Upper lobe of left lung (tissue), 4 donors: ENCODE data around the gene C11orf58.

Experiments
- EP300 ChIP-seq, 4 donors: sonication (generic); formaldehyde crosslinking; IDR thresholded peaks; one replicate each; pipeline ENCODE4 v1.5.1; 2017; ENCODE audit warnings: antibody characterized with exemption in 4 of 4, control low read depth in 2 of 4
- POLR2A ChIP-seq, 4 donors: fragments of 450-650 bp; IDR thresholded peaks; one replicate each; pipeline ENCODE4 v1.5.1; 2016 to 2017; ENCODE audit warnings: antibody characterized with exemption in 4 of 4, mild to moderate bottlenecking in 2 of 4
- POLR2AphosphoS5 ChIP-seq, 2 donors: sonication (generic); formaldehyde crosslinking; IDR thresholded peaks; one replicate each; pipeline ENCODE4 v1.5.1; 2017; ENCODE audit warnings: antibody characterized with exemption in 2 of 2
- TF ChIP-seq, protein P1 (sequence below), 6 experiments: fragments of 450-650 bp in 4 of 6; fragments of 200-600 bp in 2 of 6; sonication (generic) in 2 of 6; IDR thresholded peaks; one replicate each; pipeline ENCODE4 v1.5.1; 2016 to 2019; ENCODE audit warnings: antibody characterized with exemption in 6 of 6

DNA sequence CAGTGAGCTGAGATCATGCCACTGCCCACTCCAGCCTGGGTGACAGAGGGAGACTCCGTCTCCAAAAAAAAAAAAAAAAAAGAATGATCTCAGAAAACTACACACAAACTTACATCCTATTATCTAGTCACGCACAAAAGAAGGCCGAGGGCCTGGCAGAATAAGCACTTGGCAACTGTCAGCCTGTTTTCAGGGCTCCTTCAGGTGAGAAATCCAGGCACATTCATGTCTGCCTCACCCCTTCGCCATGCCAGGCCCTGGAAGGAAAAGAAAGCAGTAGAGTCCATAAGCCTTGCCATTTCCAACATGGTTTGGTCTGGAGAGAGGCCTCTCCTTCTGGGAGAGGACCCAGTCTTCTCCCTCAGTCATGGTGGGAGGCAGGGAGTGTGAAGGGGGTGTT is 30.9 kb downstream of the C11orf58 start:
- no peak for TF ChIP-seq EP300 (IDR thresholded peaks at IDR 0.05)
- TF ChIP-seq POLR2A (IDR thresholded peaks at IDR 0.05), result no peak
- no peak for TF ChIP-seq POLR2AphosphoS5 (IDR thresholded peaks at IDR 0.05)
- TF ChIP-seq, protein P1, sequence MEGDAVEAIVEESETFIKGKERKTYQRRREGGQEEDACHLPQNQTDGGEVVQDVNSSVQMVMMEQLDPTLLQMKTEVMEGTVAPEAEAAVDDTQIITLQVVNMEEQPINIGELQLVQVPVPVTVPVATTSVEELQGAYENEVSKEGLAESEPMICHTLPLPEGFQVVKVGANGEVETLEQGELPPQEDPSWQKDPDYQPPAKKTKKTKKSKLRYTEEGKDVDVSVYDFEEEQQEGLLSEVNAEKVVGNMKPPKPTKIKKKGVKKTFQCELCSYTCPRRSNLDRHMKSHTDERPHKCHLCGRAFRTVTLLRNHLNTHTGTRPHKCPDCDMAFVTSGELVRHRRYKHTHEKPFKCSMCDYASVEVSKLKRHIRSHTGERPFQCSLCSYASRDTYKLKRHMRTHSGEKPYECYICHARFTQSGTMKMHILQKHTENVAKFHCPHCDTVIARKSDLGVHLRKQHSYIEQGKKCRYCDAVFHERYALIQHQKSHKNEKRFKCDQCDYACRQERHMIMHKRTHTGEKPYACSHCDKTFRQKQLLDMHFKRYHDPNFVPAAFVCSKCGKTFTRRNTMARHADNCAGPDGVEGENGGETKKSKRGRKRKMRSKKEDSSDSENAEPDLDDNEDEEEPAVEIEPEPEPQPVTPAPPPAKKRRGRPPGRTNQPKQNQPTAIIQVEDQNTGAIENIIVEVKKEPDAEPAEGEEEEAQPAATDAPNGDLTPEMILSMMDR (IDR thresholded peaks at IDR 0.05), result no peak
